Stimulated activated CD8-positive, alpha-beta memory T cell treated with anti-CD3 and anti-CD28 coated beads, Interleukin-7, amount 100 ng/mL, for 4 hours (primary cell): Measurements from ENCODE around the gene NDUFAF2.

Experiments used
- DNase-seq, 2 donors: peaks; one replicate each; pipeline ENCODE4 v3.0.0-alpha.2; 2020; ENCODE audit warnings: low read depth in 2 of 2

The NDUFAF2 gene

GRCh38 chr5:61123145-61123544 lies 178.1 kb downstream of the NDUFAF2 start:
- DNase-seq, result no peak

- no peak for DNase-seq
Observed at GRCh38 chr5:61130289-61130688, 185.3 kb downstream of the NDUFAF2 start.

- no peak for DNase-seq
Observed at GRCh38 chr5:61132559-61132958, 187.6 kb downstream of the NDUFAF2 start.

- no peak for DNase-seq
Observed at GRCh38 chr5:61137835-61138234, 192.8 kb downstream of the NDUFAF2 start.

- no peak for DNase-seq
Observed at GRCh38 chr5:61139094-61139873, 194.3 kb downstream of the NDUFAF2 start.

GRCh38 chr5:61139931-61140330 lies 194.9 kb downstream of the NDUFAF2 start:
- no peak for DNase-seq

GRCh38 chr5:61141801-61142200 lies 196.8 kb downstream of the NDUFAF2 start:
- no peak for DNase-seq

GRCh38 chr5:61142391-61142790 lies 197.4 kb downstream of the NDUFAF2 start:
- DNase-seq, result no peak

- no peak for DNase-seq
Observed at GRCh38 chr5:61142811-61143210, 197.8 kb downstream of the NDUFAF2 start.

GRCh38 chr5:61148515-61148914 lies 203.5 kb downstream of the NDUFAF2 start:
- no peak for DNase-seq

- DNase-seq, result no peak
Observed at GRCh38 chr5:61151893-61152292, 206.9 kb downstream of the NDUFAF2 start.

GRCh38 chr5:61159070-61159469 lies 214.1 kb downstream of the NDUFAF2 start:
- no peak for DNase-seq

- no peak for DNase-seq
Observed at GRCh38 chr5:61159836-61160235, 214.8 kb downstream of the NDUFAF2 start.

- DNase-seq, result no peak
Observed at GRCh38 chr5:61160497-61160896, 215.5 kb downstream of the NDUFAF2 start.

- DNase-seq, result peak; percentile 73 to 79
Observed at GRCh38 chr5:61162010-61162831, 217.2 kb downstream of the NDUFAF2 start, which contains the start of gene SMIM15. Gene SMIM15 (minus strand): TSS chr5:61162468. CDS start chr5:61160171, 2,297 bp downstream.

GRCh38 chr5:61162832-61163567 lies 218.0 kb downstream of the NDUFAF2 start:
- DNase-seq, result no peak

GRCh38 chr5:61163905-61164304 lies 218.9 kb downstream of the NDUFAF2 start:
- DNase-seq, result no peak

- no peak for DNase-seq
Observed at GRCh38 chr5:61167382-61167781, 222.4 kb downstream of the NDUFAF2 start.

GRCh38 chr5:61168951-61169350 lies 223.9 kb downstream of the NDUFAF2 start:
- DNase-seq, result no peak

- DNase-seq, result no peak
Observed at GRCh38 chr5:61171479-61171878, 226.5 kb downstream of the NDUFAF2 start.

- no peak for DNase-seq
Observed at GRCh38 chr5:61176631-61177030, 231.6 kb downstream of the NDUFAF2 start.

- DNase-seq, result no peak
Observed at GRCh38 chr5:61177070-61177469, 232.1 kb downstream of the NDUFAF2 start.
